Neutrophil (primary cell): ENCODE results near the gene RGS12.

ENCODE experiments used
- H3K27ac ChIP-seq: fragments of 200-600 bp; sonication (generic); 2 replicates; pipeline ENCODE4 v1.5.1; 2016; ENCODE audit warnings: mild to moderate bottlenecking, moderate library complexity
- H3K27me3 ChIP-seq: fragments of 200-600 bp; sonication (generic); 2 replicates; pipeline ENCODE4 v1.6.0; 2016; ENCODE audit warnings: mild to moderate bottlenecking
- H3K36me3 ChIP-seq: fragments of 200-600 bp; sonication (generic); 2 replicates; pipeline ENCODE4 v1.5.1; 2017
- H3K4me1 ChIP-seq, 2 experiments: fragments of 200-600 bp in 1 of 2; sonication (generic) in 1 of 2; 1 replicate in 1 of 2; 2 replicates in 1 of 2; pipeline versions ENCODE4 v1.5.1 to v1.6.1; 2013 to 2016; ENCODE audit warnings: low read depth in 1 of 2, low read length in 1 of 2, mild to moderate bottlenecking in 1 of 2, moderate library complexity in 1 of 2; ENCODE audit not compliant: control insufficient read depth in 1 of 2, insufficient read depth in 1 of 2
- H3K4me3 ChIP-seq, 2 experiments: fragments of 200-600 bp in 1 of 2; sonication (generic) in 1 of 2; 1 replicate in 1 of 2; 2 replicates in 1 of 2; pipeline ENCODE4 v1.5.1; 2013 to 2016; ENCODE audit warnings: low read depth in 1 of 2, low read length in 1 of 2, mild to moderate bottlenecking in 1 of 2, moderate library complexity in 1 of 2
- H3K9me3 ChIP-seq: fragments of 200-600 bp; sonication (generic); 2 replicates; pipeline ENCODE4 v1.5.1; 2016
- TF ChIP-seq, protein P1 (sequence below): fragments of 200-600 bp; sonication (generic); IDR thresholded peaks from 2 replicates; pipeline ENCODE4 v1.5.1; 2016; ENCODE audit warnings: antibody characterized with exemption

Gene RGS12

DNA sequence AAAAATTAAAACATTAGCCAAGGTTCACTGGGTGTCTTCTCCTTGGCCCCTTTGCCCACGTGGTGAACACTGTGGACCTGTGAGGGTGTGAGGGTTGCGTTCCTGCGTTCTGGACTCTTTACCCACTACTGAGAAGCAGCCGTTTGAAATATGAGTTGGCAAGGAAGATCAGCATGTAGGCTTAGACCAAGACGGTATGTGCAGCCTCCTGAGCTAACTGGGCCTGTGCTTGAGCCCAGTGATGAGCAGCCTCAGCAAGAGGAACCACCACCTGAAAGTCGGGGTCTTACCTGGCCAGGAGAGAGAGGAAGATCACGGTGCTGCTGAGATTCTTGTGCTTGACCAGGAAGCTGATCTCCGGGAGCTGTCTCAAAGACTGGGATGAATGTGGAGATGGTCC is 19.5 kb downstream of the RGS12 start:
- no peaks in the 10 kb centered on the region for H3K36me3 ChIP-seq
- TF ChIP-seq, protein P1, sequence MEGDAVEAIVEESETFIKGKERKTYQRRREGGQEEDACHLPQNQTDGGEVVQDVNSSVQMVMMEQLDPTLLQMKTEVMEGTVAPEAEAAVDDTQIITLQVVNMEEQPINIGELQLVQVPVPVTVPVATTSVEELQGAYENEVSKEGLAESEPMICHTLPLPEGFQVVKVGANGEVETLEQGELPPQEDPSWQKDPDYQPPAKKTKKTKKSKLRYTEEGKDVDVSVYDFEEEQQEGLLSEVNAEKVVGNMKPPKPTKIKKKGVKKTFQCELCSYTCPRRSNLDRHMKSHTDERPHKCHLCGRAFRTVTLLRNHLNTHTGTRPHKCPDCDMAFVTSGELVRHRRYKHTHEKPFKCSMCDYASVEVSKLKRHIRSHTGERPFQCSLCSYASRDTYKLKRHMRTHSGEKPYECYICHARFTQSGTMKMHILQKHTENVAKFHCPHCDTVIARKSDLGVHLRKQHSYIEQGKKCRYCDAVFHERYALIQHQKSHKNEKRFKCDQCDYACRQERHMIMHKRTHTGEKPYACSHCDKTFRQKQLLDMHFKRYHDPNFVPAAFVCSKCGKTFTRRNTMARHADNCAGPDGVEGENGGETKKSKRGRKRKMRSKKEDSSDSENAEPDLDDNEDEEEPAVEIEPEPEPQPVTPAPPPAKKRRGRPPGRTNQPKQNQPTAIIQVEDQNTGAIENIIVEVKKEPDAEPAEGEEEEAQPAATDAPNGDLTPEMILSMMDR, result no peak
- no peaks in the 10 kb centered on the region for H3K27me3 ChIP-seq
- no peaks in the 10 kb centered on the region for H3K9me3 ChIP-seq
- H3K4me1 ChIP-seq, result no peaks in the 10 kb centered on the region
- H3K4me3 ChIP-seq, result no peak overlapping the region
- no peak overlapping the region for H3K27ac ChIP-seq

DNA sequence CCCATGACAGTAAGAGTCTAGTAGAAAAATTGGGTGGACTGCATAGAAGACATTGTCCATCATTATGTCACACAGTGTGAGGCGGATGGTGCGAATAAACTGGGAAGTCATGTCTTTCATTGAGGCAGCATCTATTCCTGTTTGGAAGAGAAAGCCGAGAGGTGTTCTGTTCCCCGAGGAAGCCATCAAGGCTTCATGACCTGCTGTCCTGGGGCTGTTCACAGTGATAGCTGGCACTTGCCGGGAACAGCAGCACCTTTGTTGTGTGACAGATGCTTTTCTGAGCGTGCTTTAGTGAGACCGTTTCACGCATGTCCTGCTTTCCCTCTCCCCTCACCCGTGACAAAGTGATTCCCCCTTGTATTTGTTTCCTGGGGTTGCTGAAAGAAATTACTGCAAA is 20.3 kb downstream of the RGS12 start:
- H3K27me3 ChIP-seq, result no peaks in the 10 kb centered on the region
- H3K4me3 ChIP-seq, result no peak overlapping the region
- H3K9me3 ChIP-seq, result no peaks in the 10 kb centered on the region
- H3K36me3 ChIP-seq, result no peaks in the 10 kb centered on the region
- no peaks in the 10 kb centered on the region for H3K4me1 ChIP-seq
- no peak overlapping the region for H3K27ac ChIP-seq
- TF ChIP-seq, protein P1, result no peak

DNA sequence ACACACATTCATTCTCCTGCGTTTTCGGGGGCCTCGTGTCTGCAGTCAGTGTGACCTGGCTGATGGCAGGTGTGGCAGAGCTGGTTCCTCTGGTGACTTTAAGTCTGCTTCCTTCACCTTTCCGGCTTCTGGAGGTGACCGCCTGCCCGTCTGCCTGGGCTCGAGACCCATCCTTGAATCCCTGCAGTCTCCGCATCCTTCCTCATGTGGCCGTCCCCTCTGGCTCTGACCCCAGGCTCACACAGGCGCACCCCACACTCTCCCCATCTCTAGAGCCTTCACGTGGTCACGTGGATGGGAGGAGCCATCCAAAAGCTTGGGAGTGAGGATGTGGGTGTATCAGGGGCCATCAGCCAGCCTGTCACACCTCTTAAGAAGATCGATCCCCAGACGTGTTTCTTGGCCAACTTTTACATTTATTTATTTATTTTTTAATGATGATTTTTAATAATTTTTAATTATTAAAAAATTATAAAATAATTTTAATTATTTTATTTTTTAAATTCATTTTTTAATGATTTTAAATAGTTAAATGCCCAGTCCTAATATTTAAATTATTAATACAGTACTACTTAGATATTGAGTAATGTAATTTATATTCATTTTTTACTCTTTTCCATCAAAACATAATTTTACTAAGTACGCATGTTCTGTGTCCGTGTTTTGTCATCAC is 20.9 kb downstream of the RGS12 start:
- Histone ChIP-seq H3K36me3 (no peaks in the 10 kb centered on the region), H3K9me3 (no peaks in the 10 kb centered on the region), H3K4me3 (no peak overlapping the region), H3K27ac (no peak overlapping the region), H3K27me3 (no peaks in the 10 kb centered on the region), H3K4me1 (no peaks in the 10 kb centered on the region)
- TF ChIP-seq, protein P1, result no peak

DNA sequence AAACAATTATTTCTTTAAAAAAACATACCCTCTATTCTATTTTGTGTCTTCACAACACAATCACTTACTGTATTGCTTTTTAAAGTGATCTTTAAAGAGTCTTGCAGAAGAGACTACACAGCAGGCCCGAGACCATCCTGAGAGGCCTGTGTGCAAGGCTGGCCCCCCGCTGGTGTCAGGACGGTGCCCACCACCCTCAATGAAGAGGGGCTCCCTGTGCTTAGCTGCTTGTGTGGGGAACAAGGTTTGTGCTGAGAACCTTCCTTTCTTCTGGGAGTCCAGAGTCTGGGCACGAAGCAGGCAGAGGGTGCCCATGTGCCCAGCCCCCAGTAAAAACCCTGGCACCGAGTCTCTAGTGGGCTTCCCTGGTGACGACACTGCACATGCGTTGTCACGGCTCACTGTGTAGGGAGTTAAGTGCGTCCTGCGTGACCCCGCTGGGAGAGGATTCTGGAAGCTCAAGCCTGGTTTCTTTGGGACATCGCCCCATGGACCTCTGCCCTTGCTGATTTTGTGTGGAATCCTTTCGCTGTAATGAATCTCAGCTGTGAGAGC is 22.0 kb downstream of the RGS12 start:
- TF ChIP-seq, protein P1, result no peak

DNA sequence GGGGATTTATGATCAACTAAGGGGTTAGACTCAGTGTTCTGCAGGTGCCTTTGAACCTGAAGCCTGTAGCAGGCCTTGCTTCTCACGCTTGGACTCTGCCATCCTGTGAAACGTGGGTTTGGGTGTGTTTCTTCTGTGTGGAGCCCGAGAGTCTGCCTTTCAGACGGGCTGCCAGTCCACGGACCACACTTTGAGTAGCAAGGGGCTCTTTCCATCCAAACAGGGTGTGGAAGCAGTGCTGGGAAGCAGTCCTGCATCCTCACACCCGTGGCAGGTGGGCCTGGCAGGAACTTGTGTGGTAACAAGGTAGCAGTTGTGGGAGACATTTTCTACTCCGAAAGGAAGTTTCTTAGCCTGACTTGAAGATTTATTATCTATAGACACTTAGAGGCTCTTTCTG is 22.7 kb downstream of the RGS12 start:
- TF ChIP-seq, protein P1, result no peak
- Histone ChIP-seq H3K4me1 (no peaks in the 10 kb centered on the region), H3K36me3 (no peaks in the 10 kb centered on the region), H3K4me3 (no peak overlapping the region), H3K9me3 (no peaks in the 10 kb centered on the region), H3K27me3 (no peaks in the 10 kb centered on the region), H3K27ac (no peak overlapping the region)

More for the DNA sequence above, 22.0 kb downstream of the RGS12 start:
- H3K9me3 ChIP-seq, result no peaks in the 10 kb centered on the region
- H3K27me3 ChIP-seq, result no peaks in the 10 kb centered on the region
- H3K4me1 ChIP-seq, result no peaks in the 10 kb centered on the region
- H3K4me3 ChIP-seq, result no peak overlapping the region
- H3K27ac ChIP-seq, result no peak overlapping the region
- H3K36me3 ChIP-seq, result no peaks in the 10 kb centered on the region
